ENCODE measurements around the gene GLB1L3. TPM values are rescaled to one million over a fixed set of nuclear protein-coding genes. Genes with fewer than 3 reads are reported as not detected.

GLB1L3 gene
- total RNA-seq, 1 experiment from 2014 or later, result not detected

- POLR2A ChIA-PET, result no interaction called here
- TF ChIP-seq CTCF (IDR thresholded peaks at IDR 0.05; ENCODE audit: insufficient read depth in 1 of 2, low read depth in 1 of 2, low read length in 1 of 2, severe bottlenecking in 1 of 2, unreplicated experiment in 1 of 2), result no peak
- DNase-seq, result peak in 1 of 2 experiments; percentile 19
- H3K27me3 Mint-ChIP-seq (ENCODE audit: insufficient read depth, unreplicated experiment), result peaks cover 5% of the 10 kb centered on the region
- no peaks in the 10 kb centered on the region for H3K9me3 Mint-ChIP-seq (ENCODE audit: unreplicated experiment)
- no peaks in the 10 kb centered on the region for H3K9me3 ChIP-seq
- intact Hi-C loops (cut with micrococcal nuclease; ENCODE audit: unreplicated experiment), result loop anchor here (10.0 kb wide), 1 partner anchor 597 kb away; no protein-coding TSS in a partner anchor
- CTCF ChIA-PET, result no interaction called here
- no peaks in the 10 kb centered on the region for H3K36me3 Mint-ChIP-seq (ENCODE audit: insufficient read depth, unreplicated experiment)
- H3K27me3 ChIP-seq (replicated peaks; ENCODE audit: control insufficient read depth, insufficient read depth, low read length), result no peaks in the 10 kb centered on the region
- no peaks in the 10 kb centered on the region for H3K36me3 ChIP-seq (ENCODE audit: control insufficient read depth, insufficient read depth, low read length)
- H3K4me1 Mint-ChIP-seq (ENCODE audit: low read depth, unreplicated experiment), result no peaks in the 10 kb centered on the region
- H3K4me3 Mint-ChIP-seq (ENCODE audit: unreplicated experiment), result no peak overlapping the region
- no TSS peak for BruUV-seq (replicated peaks)
- no peak overlapping the region for H3K4me3 ChIP-seq (ENCODE audit: low read depth, low read length)
- no peak overlapping the region for H3K27ac Mint-ChIP-seq (ENCODE audit: unreplicated experiment)
- H3K4me1 ChIP-seq, result peaks cover 6% of the 10 kb centered on the region; the same call in 1 of the 2 replicates
These were observed 8.2 kb upstream of the GLB1L3 start for GRCh38 chr11:134267966-134268365.

- Mint-ChIP-seq H3K27ac (ENCODE audit: unreplicated experiment) (no peak overlapping the region), H3K9me3 (ENCODE audit: unreplicated experiment) (no peaks in the 10 kb centered on the region), H3K27me3 (ENCODE audit: insufficient read depth, unreplicated experiment) (peaks cover 8% of the 10 kb centered on the region), H3K4me1 (ENCODE audit: low read depth, unreplicated experiment) (peaks cover 4% of the 10 kb centered on the region), H3K4me3 (ENCODE audit: unreplicated experiment) (no peak overlapping the region), H3K36me3 (ENCODE audit: insufficient read depth, unreplicated experiment) (no peaks in the 10 kb centered on the region)
- BruUV-seq (replicated peaks), result no TSS peak
- no peaks in the 10 kb centered on the region for H3K9me3 ChIP-seq
- no peaks in the 10 kb centered on the region; the same call in 1 of the 2 replicates for H3K27me3 ChIP-seq (replicated peaks; ENCODE audit: control insufficient read depth, insufficient read depth, low read length)
- no peaks in the 10 kb centered on the region for H3K36me3 ChIP-seq (ENCODE audit: control insufficient read depth, insufficient read depth, low read length)
- intact Hi-C loops (cut with micrococcal nuclease; ENCODE audit: unreplicated experiment), result loop anchor here (2.0 to 10.0 kb wide), 2 partner anchors 111 to 305 kb away; no protein-coding TSS in a partner anchor
- ChIA-PET CTCF (interaction anchor here (0.9 to 1.1 kb wide), 2 partner anchors 8 to 110 kb away, joined by 4 to 10 read pairs; no protein-coding TSS in a partner anchor), POLR2A (no interaction called here)
- DNase-seq, result peak in 1 of 2 experiments; percentile 62
- TF ChIP-seq CTCF (IDR thresholded peaks at IDR 0.05; ENCODE audit: insufficient read depth in 1 of 2, low read depth in 1 of 2, low read length in 1 of 2, severe bottlenecking in 1 of 2, unreplicated experiment in 1 of 2), result peak; percentile 37 to 63
- peaks cover 6% of the 10 kb centered on the region; the same call in 1 of the 2 replicates for H3K4me1 ChIP-seq
- no peak overlapping the region for H3K4me3 ChIP-seq (ENCODE audit: low read depth, low read length)
These were observed 5.9 kb upstream of the GLB1L3 start for GRCh38 chr11:134270250-134270714.

GRCh38 chr11:134271978-134272377 is 4.2 kb upstream of the GLB1L3 start:
- no TSS peak for BruUV-seq (replicated peaks)
- ChIA-PET POLR2A (interaction anchor here (0.7 kb wide), 1 partner anchor 48 kb away, joined by 3 read pairs; the partner anchor contains the start of gene NCAPD3), CTCF (interaction anchor here (0.6 to 2.0 kb wide), 3 partner anchors 10 to 804 kb away, joined by 3 to 6 read pairs (median 3); no protein-coding TSS in a partner anchor)
- H3K4me1 ChIP-seq, result peaks cover 10% of the 10 kb centered on the region
- Mint-ChIP-seq H3K4me3 (ENCODE audit: unreplicated experiment) (no peak overlapping the region), H3K27me3 (ENCODE audit: insufficient read depth, unreplicated experiment) (peaks cover 14% of the 10 kb centered on the region), H3K4me1 (ENCODE audit: low read depth, unreplicated experiment) (peaks cover 10% of the 10 kb centered on the region), H3K9me3 (ENCODE audit: unreplicated experiment) (no peaks in the 10 kb centered on the region), H3K36me3 (ENCODE audit: insufficient read depth, unreplicated experiment) (no peaks in the 10 kb centered on the region), H3K27ac (ENCODE audit: unreplicated experiment) (no peak overlapping the region)
- H3K4me3 ChIP-seq (ENCODE audit: low read depth, low read length), result no peak overlapping the region
- intact Hi-C loops (cut with micrococcal nuclease; ENCODE audit: unreplicated experiment), result loop anchor here (2.0 to 10.0 kb wide), 3 partner anchors 59 to 303 kb away; partner anchors contain the start of gene GLB1L2
- H3K27me3 ChIP-seq (replicated peaks; ENCODE audit: control insufficient read depth, insufficient read depth, low read length), result peaks cover 5% of the 10 kb centered on the region
- H3K9me3 ChIP-seq, result no peaks in the 10 kb centered on the region
- no peak for DNase-seq
- H3K36me3 ChIP-seq (ENCODE audit: control insufficient read depth, insufficient read depth, low read length), result no peaks in the 10 kb centered on the region
- TF ChIP-seq CTCF (IDR thresholded peaks at IDR 0.05; ENCODE audit: insufficient read depth in 1 of 2, low read depth in 1 of 2, low read length in 1 of 2, severe bottlenecking in 1 of 2, unreplicated experiment in 1 of 2), result no peak

All from Caco-2 (cell line).